ENCODE data around the gene HOXA7. TPM values are rescaled to one million over a fixed set of nuclear protein-coding genes. Genes with fewer than 3 reads are reported as not detected.

The HOXA7 gene
- total and polyA plus RNA-seq, 2 experiments from 2014 or later = 0.24 TPM; not detected in 1

- Histone ChIP-seq H3K27me3 (ENCODE audit: insufficient read depth) (peaks cover 97% of the 10 kb centered on the region), H3K9me2 (ENCODE audit: insufficient read depth) (no peaks in the 10 kb centered on the region), H3K36me3 (ENCODE audit: insufficient read depth) (no peaks in the 10 kb centered on the region), H4K20me1 (replicated peaks; ENCODE audit: insufficient read depth) (peaks cover 74% of the 10 kb centered on the region), H3K4me1 (ENCODE audit: insufficient read depth) (peaks cover 29% of the 10 kb centered on the region), H3K27ac (ENCODE audit: low read depth) (no peak overlapping the region), H3K4me2 (no peak overlapping the region), H2AFZ (no peak overlapping the region), H3K79me2 (replicated peaks; ENCODE audit: insufficient read depth) (no peaks in the 10 kb centered on the region), H3K4me3 (no peak overlapping the region), H3F3A (replicated peaks; ENCODE audit: low read depth) (peaks cover 49% of the 10 kb centered on the region)
- no peak for DNase-seq (ENCODE audit: low spot score)
- no peak overlapping the region for H3K4me3 Mint-ChIP-seq
- H3K36me3 Mint-ChIP-seq (ENCODE audit: low read depth) = no peaks in the 10 kb centered on the region; the same call in 2 of the 3 replicates
- H3K9me3 Mint-ChIP-seq = peaks cover 14% of the 10 kb centered on the region
- ATAC-seq = no peak
- H3K4me1 Mint-ChIP-seq = peaks cover 21% of the 10 kb centered on the region
- H3K27me3 Mint-ChIP-seq (ENCODE audit: insufficient read depth, low read depth, poor library complexity) = peaks cover 95% of the 10 kb centered on the region
- TF ChIP-seq EZH2 (IDR thresholded peaks at IDR 0.05; ENCODE audit: low read depth, unreplicated experiment) (peak; percentile 52), ZNF331 (CRISPR knock-in tag; IDR thresholded peaks at IDR 0.05; ENCODE audit: low read depth) (no peak)
- H3K27ac Mint-ChIP-seq = no peak overlapping the region
Measured at GRCh38 chr7:27112361-27112760, 44.1 kb downstream of the HOXA7 start.

DNA sequence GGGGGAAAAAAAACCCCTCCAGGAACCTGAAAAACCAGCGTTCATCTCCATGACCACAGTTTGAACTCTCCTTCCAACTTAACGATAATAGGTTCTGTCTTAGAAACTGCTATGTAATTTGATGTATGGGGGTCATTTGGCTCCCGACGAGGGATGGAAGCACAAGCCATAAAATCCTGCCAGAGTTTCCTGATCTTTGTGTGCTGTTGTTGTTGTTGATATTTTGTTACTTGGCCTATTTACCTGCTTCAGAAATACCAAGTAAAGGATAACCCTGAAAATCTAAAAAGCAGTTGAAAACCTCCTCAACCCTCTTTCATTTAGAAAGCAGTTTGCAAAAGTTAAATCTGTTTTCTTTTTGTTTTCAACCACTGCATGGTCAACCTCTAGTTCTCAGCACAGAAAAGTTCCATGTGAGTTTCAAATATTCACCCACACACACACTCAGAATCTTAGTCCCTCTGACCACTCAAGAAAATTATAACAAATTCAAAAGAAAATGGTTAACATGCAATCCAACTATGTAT, 44.7 kb downstream of the HOXA7 start:
- no peak overlapping the region for H3K27ac ChIP-seq (ENCODE audit: low read depth)
- DNase-seq (ENCODE audit: low spot score) = no peak
- H3K27me3 Mint-ChIP-seq (ENCODE audit: insufficient read depth, low read depth, poor library complexity) = peaks cover 95% of the 10 kb centered on the region
- peaks cover 24% of the 10 kb centered on the region for H3K4me1 Mint-ChIP-seq
- peaks cover 97% of the 10 kb centered on the region for H3K27me3 ChIP-seq (ENCODE audit: insufficient read depth)
- H3K36me3 Mint-ChIP-seq (ENCODE audit: low read depth) = no peaks in the 10 kb centered on the region; the same call in 2 of the 3 replicates
- no peak for ATAC-seq
- peaks cover 49% of the 10 kb centered on the region for H3F3A ChIP-seq (replicated peaks; ENCODE audit: low read depth)
- H3K9me2 ChIP-seq (ENCODE audit: insufficient read depth) = no peaks in the 10 kb centered on the region
- TF ChIP-seq ZNF114 (CRISPR knock-in tag; IDR thresholded peaks at IDR 0.05) = no peak
- peak; percentile 92 for TF ChIP-seq EZH2 (IDR thresholded peaks at IDR 0.05; ENCODE audit: low read depth, unreplicated experiment)
- TF ChIP-seq JUNB (IDR thresholded peaks at IDR 0.05; ENCODE audit: unreplicated experiment) = no peak
- H4K20me1 ChIP-seq (replicated peaks; ENCODE audit: insufficient read depth) = peaks cover 74% of the 10 kb centered on the region
- H3K27ac Mint-ChIP-seq = no peak overlapping the region
- H2AFZ ChIP-seq = no peak overlapping the region
- H3K4me1 ChIP-seq (ENCODE audit: insufficient read depth) = peaks cover 32% of the 10 kb centered on the region
- no peak overlapping the region for H3K4me2 ChIP-seq
- H3K9me3 Mint-ChIP-seq = peaks cover 14% of the 10 kb centered on the region
- no peaks in the 10 kb centered on the region for H3K36me3 ChIP-seq (ENCODE audit: insufficient read depth)
- H3K4me3 ChIP-seq = no peak overlapping the region
- H3K79me2 ChIP-seq (replicated peaks; ENCODE audit: insufficient read depth) = no peaks in the 10 kb centered on the region
- no peak overlapping the region for H3K4me3 Mint-ChIP-seq

DNA sequence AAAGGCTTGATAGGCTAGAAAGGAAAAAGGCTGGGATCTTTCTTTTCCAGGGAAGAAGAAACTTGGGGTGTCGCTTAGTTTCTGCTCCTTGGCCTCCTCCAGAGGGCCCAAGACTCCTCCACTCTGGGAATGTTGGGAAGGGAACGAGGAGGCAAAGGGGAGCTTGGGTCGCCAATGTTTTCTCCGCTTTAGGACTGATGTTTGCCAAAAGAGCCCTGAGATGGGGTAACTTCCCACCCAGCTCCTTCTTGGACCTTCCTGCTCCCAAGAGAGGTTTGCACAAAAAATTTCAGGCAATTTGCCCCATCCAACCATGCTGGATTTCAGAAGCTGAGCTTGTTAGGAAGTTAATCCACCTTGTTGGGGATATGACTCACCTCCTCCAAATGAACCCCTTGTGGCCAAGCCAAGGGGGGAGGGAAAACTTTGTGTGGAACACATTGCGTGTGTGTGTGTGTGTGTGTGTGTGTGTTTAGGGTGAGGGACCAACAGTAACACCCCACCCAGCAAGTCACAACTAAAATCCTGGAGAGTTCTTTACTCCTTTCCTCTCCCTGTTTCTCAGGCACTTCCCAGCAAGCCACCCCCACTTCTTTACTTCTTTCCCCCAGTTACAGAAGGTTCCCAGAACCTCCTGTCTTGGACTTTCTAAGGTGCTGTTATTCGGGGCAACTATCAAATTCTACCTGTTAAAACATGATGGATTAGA, 45.3 kb downstream of the HOXA7 start:
- Histone ChIP-seq H2AFZ (no peak overlapping the region), H3K4me1 (ENCODE audit: insufficient read depth) (peaks cover 35% of the 10 kb centered on the region), H3K36me3 (ENCODE audit: insufficient read depth) (no peaks in the 10 kb centered on the region), H3K9me2 (ENCODE audit: insufficient read depth) (no peaks in the 10 kb centered on the region), H3F3A (replicated peaks; ENCODE audit: low read depth) (peaks cover 47% of the 10 kb centered on the region), H3K4me2 (peak overlapping the region; percentile 66), H3K27me3 (ENCODE audit: insufficient read depth) (peaks cover 97% of the 10 kb centered on the region), H3K4me3 (peak overlapping the region; percentile 47), H3K27ac (ENCODE audit: low read depth) (no peak overlapping the region), H4K20me1 (replicated peaks; ENCODE audit: insufficient read depth) (peaks cover 70% of the 10 kb centered on the region), H3K79me2 (replicated peaks; ENCODE audit: insufficient read depth) (no peaks in the 10 kb centered on the region)
- H3K4me1 Mint-ChIP-seq = peaks cover 26% of the 10 kb centered on the region
- H3K4me3 Mint-ChIP-seq = peak overlapping the region; percentile 57
- ATAC-seq (no peak), DNase-seq (ENCODE audit: low spot score) (peak; percentile 0)
- peaks cover 95% of the 10 kb centered on the region for H3K27me3 Mint-ChIP-seq (ENCODE audit: insufficient read depth, low read depth, poor library complexity)
- H3K36me3 Mint-ChIP-seq (ENCODE audit: low read depth) = no peaks in the 10 kb centered on the region; the same call in 2 of the 3 replicates
- H3K9me3 Mint-ChIP-seq = peaks cover 14% of the 10 kb centered on the region
- H3K27ac Mint-ChIP-seq = no peak overlapping the region
- no peak for TF ChIP-seq NANOG (IDR thresholded peaks at IDR 0.05; ENCODE audit: borderline replicate concordance)
- TF ChIP-seq, protein P1, sequence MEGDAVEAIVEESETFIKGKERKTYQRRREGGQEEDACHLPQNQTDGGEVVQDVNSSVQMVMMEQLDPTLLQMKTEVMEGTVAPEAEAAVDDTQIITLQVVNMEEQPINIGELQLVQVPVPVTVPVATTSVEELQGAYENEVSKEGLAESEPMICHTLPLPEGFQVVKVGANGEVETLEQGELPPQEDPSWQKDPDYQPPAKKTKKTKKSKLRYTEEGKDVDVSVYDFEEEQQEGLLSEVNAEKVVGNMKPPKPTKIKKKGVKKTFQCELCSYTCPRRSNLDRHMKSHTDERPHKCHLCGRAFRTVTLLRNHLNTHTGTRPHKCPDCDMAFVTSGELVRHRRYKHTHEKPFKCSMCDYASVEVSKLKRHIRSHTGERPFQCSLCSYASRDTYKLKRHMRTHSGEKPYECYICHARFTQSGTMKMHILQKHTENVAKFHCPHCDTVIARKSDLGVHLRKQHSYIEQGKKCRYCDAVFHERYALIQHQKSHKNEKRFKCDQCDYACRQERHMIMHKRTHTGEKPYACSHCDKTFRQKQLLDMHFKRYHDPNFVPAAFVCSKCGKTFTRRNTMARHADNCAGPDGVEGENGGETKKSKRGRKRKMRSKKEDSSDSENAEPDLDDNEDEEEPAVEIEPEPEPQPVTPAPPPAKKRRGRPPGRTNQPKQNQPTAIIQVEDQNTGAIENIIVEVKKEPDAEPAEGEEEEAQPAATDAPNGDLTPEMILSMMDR (conservative IDR thresholded peaks at IDR 0.05; ENCODE audit: low read depth in 2 of 2) = no peak
- TF ChIP-seq, protein P2, sequence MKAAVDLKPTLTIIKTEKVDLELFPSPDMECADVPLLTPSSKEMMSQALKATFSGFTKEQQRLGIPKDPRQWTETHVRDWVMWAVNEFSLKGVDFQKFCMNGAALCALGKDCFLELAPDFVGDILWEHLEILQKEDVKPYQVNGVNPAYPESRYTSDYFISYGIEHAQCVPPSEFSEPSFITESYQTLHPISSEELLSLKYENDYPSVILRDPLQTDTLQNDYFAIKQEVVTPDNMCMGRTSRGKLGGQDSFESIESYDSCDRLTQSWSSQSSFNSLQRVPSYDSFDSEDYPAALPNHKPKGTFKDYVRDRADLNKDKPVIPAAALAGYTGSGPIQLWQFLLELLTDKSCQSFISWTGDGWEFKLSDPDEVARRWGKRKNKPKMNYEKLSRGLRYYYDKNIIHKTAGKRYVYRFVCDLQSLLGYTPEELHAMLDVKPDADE (IDR thresholded peaks at IDR 0.05) = no peak

All from GM23338 (cell line).